Activated gamma-delta T cell treated with anti-CD3 and anti-CD28 coated beads, Interleukin-2, amount 50 U/mL, for 16 hours (primary cell): ENCODE measurements around the gene PSTPIP1.

Experiments used
- DNase-seq: peaks from one replicate; pipeline ENCODE4 v3.0.0-alpha.2; 2020; ENCODE audit warnings: low read depth

Gene PSTPIP1

DNA sequence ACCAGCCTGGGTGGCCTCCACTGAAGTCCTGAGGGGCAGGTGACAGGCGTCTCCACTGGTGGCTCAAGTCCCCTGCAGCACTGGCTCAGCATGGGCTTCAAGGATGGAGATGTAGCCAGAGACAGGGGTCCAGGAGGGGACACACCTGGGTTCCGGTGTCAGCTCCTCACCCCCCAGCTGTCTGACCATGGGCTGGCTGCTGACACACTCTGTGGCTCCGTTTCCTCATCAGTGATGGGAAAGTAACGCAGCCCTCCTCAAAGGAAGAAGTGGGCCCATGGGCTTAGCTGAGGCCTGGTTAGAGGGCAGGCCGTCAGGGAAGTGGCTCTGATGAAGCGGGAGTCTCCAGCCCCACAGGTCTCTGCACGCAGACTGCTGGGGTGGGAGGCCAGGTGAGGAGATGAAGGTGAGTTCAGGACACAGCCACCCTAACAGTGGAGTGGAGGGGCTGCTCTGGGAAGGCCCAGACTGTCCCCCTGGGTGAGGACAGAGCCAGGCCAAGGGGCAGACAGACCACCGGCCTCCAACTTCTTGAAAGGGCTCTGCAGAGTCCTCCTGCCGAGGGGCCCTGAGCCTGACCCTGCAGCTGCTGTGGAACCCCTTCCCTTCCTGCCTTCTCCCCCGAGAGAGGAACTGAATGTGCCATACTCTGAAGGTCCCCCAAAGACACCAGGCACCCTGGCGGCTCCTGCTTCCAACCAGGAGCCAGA, 24.0 kb downstream of the PSTPIP1 start:
- no peak for DNase-seq

DNA sequence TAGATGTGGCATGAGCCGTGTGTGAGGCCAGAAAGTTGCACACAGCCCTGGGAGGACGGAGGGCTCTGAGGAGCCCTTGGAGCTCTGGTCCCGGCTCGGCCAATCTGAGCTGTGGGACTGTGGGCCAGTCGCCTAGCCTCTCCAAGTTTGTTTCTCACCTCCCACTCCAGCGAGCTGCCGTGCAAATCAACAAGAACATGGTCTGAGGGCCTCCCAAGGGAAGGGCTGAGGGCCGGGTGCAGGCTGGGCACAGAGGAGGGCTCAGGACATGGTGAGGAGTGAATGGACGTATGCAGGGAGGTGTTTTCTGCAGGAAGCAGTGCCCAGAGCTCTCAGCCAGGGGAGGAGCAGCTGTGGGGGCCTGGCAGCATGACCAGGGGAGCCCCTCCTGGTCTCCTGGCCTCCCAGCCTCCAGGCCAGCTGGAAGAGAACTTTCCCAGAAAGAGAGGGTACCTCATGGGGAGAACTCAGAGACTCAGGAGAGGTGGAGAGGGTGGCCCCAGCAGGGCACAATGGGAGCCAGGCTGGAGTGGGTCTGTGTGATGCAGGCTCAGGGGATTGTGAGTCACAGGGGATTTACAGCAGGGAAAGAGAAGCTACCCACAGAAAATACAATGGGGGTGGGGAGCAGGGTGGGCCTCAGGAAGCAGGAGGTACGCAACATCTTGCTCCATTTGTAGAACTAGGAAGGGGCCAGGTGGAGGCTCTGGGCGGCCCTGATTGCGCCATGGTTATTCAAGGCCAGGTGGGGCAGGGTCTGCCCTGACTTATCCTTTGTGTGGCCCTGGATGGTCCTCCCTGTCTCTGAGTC, 24.8 kb downstream of the PSTPIP1 start:
- no peak for DNase-seq

DNA sequence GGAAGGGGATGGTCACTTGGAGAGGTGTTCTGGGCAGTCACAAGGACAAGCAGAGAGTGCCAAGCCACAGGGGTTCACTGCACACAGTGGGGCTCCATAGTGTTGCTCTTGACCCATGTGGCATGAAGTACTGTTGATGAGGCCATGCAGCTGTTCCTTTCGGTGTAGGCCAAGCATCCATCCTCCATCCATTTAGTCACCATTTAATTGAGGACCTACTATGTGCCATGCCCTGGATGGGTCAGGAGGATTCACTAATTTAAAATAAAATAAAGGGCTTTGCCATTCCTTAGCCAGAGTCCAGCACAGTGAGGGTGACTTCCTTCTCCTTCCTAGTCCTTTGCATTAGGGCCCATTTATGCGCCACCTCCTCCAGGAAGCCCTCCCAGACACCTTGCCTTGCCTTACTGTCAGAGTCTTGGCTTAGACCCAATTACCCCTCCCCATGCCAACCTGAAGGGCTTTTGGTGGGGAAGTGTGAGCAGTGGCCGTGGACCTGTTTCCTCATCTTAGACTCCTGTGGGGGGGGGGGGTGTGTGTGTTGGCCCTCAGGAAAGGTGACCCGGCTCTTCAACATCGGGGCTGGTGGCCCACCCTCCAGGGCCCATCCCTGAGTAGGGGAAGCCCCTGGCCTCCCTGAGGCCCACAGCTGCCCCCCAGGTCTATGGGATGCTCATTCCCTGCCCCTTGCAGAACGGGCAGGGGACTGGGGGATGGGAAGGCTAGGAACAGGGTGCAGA, 25.6 kb downstream of the PSTPIP1 start:
- no peak for DNase-seq

DNA sequence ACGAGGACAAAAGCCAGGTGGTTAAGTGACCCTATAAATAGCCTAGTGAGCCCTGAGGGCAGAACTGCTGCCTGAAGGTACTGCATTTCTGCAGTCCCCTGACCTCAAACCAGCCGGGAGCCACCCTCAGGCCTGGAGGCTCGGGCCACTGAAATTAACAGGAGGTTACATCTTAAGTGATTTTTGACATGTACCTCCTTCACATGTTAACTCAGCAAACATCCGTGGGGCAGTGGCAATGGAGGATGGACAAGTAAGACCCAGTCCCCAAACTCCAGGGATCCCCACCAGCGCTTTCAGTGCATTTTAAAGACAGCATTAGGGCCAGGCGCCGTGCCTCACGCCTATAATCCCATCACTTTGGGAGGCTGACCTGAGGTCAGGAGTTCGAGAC, 26.2 kb downstream of the PSTPIP1 start:
- DNase-seq: no peak

DNA sequence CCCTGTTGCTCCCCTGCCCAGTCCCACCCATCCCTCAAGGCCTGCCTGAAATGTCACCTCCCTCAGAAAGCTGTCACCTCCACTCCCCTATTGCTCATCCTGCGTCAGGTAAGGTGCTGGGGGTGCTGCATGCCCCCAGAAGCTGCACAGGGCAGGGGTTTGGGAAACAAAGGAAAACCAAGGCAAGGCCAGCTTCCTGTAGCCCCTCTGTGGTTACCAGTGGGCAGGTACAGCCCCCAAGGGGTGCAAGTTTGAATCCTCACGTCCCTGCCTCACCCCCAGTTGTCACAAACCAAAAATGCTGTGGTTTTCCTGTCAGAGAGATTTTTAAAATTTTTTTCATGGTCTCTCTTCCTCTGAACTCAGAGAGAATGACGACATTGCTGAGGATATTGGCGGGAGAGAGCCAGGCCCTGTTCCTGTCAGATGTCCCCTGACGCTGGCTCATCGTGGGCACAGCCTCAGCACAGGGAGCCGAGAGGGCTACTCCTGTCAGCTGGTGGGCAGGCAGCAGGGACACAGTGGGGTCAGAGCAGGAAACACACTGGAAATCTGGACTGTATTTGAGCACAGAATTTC, 27.0 kb downstream of the PSTPIP1 start:
- DNase-seq: peak; percentile 40

DNA sequence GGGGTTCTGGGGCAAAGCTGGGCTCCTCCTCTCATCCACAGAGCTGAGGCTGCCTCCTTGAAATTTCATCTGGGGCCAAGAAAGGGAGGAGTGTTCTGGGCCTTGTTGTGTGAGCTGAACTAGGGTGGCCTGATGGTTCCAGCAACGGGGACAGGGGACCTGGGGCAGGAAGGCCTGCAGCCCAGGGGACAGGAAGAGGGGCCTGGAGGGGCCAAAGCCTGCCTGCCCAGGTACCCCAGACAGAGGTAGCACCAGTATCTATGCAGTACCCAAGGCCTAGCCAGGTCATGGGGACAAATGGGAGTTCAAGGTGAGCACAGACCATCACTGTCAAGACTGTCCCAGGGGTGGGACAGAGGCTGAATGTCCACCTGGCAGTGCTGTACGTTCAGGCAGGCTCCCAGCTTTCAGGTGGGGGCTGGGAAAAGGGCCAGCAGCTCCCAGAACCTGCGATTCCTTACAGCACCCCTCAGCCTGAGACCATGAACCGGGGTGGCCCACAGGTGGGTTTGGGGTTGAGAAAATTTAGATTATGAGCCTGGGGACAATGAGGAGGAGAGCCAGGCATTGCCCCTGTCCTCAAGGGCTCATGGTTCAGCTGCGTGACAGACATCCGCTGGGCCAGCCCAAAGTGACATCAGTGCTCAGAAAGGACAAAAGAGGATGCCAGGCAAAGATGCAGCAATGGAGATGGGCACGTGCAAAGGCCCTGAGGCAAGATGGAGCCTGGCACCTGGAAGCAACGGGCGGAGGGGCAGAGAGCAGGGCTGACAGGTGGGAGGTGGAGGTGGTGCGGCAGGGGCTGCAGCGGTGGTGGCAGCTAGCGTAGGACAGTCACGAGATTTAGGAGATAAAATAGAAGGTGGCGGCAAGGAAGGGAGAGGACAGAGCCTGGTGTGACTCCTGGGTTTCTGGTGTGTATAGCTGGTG, 28.0 kb downstream of the PSTPIP1 start:
- DNase-seq: no peak

DNA sequence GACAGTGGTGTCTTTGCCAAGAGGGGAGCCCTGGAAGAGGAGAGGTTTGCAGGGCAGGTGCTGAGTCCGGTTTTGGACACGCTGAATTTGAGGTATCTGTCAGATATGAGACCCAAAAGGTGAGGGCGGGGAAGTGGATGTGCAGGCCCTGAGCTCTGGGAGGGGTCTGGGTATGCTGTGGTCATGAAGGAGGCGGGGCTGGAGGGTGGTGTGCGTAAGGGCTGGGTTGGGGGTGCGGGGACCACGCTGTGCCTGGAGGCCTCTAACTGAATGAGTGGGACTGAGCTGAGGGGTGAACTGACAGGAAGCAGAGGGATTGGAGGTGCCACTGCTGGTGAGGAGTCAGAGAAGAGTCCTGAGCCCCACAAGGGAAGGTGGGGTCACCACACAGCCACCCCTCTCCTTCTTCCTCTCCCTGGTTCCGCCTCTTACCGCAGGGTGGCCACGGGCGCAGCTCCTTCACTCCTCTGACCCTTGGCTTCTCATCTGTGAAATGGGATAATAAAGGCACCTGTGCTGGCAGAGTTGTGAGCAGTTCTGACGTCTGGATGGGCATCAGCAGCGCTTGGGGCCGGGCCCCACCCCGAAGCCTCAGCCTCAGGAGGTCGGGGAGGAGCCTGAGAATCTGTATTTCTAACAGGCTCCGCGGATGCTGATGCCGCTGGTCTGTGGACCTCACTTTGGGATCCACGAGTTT, 28.8 kb downstream of the PSTPIP1 start:
- no peak for DNase-seq

DNA sequence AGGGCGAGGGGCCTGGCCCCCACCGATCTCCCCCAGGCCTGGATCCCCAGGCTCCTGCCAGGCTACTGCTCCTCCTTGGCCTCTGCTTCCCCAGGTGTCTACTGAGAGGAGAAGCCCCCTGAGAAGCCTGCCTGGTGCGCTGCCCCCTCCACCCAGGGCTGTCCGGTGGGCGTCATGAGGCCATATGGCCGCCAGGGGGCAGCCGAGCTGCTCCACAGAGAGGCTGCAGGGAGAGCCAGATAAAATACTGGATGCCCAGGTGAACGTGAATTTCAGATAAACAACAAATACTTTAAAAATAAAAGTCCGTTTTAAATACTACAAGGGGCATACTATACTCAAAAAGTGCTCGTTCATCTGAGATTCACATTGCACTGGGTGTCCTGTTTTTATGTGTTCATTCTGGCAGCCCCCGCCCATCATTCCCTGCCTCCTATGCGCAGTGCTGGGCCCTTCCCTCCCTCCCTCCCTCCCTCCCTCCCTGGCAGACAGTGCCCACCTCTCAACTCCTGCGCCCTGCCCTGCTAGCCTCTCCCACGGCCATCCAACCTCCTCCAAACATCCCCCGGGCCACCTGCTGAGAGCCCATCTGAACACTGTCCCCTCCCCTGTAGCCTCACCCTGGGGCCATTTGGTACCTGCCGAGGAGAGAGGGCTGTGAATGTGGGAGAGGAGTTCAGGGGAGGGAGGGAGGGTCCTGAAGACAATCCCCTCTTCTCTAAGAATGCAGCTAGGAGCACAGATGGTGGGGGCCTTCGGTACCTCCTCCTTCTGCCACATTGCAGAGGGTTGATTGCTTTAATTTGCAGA, 29.6 kb downstream of the PSTPIP1 start:
- DNase-seq: peak; percentile 60

DNA sequence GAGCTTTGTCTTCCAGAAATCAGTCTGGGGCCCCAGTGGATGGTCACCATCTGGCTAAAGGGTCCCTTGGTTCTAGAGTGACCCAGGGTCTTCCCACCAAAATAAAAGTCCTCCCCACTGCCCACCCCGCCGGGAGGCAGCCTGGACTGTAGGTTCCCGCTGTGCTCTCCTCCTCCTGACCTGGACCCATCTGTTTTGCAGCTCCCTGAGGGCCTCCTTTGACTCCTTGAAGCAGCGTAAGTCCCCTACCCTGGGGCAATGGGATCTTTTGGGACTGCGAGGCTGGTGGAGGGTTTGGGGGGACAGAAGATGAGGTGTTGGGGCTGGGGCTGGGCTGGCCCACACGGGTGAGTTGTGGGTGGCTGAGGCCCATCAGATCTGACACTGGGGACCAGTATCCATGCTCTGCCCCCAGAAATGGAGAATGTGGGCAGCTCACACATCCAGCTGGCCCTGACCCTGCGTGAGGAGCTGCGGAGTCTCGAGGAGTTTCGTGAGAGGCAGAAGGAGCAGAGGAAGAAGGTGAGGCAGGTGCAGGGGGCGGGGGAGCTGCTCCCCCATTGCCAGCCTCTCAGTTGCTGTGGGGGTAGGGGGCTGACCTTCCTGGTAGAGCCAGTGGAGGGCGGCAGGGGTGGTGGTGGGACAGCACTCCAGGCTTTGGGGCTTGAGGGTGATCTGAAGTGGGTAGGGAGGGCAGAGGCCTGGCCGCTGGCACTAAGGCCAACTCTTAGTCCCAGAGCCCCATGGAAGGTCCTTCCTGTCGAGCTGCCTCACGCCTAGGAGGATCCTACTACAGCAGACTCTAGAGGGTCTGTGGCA, 30.4 kb downstream of the PSTPIP1 start:
- DNase-seq: no peak

DNA sequence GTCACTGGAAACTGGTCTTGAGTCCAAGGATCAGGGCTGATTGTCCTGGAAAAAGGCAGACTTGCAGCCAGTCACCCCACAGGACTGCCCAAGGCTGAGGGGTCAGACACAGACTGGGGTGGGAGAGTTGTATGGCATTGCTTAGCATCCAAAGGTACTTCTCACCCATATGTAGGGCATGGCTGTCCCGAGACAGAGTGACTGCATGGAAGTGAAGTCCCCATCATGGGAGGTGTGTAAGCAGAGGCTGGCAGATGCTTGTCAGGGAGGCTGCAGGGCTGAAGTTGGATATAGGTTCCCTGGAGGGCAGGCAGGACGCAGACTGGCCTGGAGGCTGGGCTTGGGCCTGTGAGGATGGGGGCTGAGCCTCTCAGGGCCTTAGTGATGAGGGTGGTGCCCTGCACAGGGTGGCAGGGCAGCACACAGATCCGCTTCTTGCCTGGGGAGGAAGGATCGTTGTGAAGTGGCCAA, 31.1 kb downstream of the PSTPIP1 start:
- DNase-seq: no peak

DNA sequence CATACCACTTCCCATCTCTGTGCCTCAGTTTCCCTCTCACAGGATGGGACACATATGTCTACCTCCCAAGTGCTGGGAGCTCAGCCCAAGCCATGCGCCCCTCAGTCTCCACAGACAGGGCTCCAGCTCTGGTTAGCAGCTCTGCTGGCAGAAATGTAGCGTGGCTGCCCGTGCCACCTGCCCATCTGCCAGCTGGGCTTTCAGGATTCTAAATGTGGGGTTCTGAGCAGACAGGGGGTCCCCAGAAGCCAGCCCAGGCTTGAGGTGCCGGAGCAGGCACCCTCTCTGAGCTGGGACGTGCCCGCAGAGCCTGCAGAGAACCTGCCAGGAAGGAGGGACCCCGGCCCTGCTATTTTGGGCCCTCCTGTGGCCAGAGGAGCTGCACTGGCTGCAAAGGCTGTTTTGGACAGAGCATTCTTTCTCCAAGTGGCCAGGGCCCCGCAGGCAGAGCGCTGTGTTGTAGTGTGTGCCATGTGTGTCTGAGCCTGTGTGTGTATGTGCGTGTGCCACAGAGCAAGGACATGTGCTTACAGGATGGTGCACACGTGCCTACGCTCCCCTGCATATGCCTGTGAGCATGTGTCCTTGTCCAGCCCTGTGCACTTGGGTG, 31.7 kb downstream of the PSTPIP1 start:
- DNase-seq: no peak

DNA sequence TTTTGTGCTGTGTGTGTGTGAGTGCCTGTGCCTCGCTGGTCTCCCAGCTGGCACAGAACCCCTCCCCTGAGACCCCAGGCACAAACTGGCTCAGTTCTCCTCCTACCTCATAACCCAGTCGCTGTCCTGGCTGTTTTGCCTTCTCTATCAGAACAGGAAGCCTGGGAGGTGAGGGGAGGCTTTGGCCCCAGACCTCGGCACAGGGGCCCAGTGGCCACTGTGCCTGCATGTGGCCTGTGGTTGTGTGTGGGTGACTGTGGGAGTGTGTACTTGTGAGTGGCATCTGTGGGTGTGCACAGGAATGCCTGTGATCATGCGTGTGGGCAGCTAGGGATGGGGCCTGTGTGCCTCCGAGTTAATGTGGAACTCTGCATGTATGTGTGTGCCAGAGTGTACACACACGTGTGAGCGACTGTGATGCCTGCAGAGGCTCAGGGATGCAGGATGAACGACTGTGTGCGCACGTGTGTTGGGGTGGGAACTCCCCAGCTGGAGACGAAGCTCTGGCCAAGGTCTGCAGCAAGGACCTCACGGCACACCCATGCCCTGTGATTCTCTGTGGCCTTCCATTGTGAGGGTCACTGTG, 32.3 kb downstream of the PSTPIP1 start:
- DNase-seq: no peak

DNA sequence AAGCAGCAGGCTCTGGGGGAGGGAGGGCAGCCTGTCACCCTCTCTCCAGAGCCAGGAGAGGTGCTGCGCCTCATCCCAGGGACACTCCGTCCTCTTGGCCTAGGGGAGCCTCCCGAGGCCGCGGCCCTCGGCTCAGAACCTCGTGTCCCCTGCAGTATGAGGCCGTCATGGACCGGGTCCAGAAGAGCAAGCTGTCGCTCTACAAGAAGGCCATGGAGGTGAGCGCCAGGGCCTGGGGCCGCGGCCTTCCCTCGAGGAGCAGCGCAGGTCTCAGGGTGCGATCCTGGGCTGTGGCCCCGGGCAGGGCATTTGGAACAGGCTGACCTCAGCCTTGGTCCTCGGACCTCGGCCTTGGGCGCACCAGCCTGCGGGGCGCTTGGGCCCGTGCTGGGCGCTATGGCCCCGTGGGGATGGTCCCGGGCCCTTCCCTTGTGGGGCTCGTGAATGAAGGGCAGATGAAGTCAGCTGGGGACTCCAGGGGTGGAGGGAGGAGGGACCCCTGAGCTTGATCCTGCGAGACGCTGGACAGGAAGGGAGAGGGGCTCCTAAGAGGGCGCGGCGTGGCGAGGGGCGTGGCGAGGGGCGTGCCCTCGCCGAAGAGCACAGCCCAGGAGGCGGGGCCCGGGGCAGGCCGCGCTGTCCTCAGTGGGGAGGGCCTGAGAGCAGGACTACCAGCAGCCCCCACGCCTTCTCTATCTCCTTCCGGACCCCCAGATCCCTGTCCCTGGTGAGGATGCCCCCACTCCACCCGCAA, 32.9 kb downstream of the PSTPIP1 start:
- no peak for DNase-seq

DNA sequence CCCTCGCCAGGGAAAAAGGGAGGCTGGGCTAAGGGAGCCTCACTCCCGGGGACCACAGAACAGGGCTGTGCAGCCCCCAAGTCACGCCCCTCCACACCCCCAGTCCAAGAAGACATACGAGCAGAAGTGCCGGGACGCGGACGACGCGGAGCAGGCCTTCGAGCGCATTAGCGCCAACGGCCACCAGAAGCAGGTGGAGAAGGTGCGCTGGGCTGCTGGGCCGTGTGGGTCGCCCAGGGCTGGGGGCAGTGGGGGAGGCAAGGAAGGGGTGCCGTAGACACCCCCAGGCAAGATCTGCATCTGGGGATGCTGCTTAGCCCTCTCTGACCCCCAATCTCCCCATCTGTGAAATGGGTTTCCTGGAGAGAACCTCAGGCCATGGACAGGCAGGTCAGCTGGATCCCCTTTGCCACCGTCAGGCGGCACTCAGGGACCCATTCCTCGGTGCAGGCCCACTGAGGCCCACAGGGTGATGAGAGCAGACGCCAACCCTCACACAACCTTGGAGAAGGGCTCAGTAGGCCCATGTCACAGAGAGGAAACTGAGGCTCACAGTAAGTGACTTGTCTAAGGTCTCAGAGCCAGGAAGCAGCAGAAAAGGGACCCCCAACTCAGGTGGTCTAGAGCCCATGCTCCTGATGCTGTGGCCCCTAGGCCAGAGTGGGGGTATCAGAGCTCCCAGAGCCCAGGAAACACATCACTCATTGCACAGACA, 33.7 kb downstream of the PSTPIP1 start:
- no peak for DNase-seq

DNA sequence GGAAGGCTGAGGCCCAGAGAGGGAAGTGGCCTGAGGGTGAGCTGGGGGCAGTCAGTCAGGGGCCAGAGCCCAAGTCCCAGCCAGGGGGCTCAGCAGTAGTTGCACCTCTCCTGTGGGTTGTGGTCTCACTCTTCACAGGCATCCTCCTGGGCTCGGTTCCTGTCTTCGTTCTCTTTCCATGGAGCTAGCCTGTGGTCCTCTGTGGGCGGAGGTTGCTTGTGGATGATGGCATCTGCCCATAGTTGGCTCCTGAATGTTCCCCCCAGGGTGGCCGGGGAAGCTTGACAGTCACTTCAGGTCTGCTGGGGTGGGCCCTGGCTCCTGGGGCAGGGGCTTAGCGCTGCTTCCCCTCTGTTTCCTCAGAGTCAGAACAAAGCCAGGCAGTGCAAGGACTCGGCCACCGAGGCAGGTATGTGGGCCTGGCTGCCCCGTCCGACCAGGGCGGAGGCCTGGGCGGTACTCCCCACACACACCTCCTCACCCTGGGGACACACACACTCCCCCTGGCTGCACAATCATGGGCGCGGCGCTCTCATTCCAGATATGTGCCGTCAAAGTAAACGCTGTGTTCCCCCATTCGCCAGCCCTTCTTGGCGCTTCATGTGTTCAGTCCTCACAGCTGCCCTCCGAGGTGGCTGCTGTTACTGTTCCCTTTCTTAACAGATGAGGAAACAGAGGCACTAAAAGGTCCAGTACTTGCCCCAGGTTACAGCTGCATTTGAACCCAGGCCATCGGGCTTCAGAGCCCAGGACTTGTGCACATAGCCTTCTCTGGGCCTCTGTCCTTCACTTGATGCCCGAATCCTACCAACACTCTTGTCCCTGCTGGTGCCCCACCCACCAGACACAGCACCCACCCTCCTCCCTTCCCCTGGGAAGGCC, 34.5 kb downstream of the PSTPIP1 start:
- no peak for DNase-seq
